GM19452 (cell line): ENCODE measurements around the gene FCRLB.
"Not testable (repeated sequence)": the region's sequence is repeated elsewhere in the genome, so short reads cannot be mapped to it uniquely, and the experiment has no call there.

ENCODE experiments used
- ATAC-seq: cut with Tn5 transposase; IDR thresholded peaks from one replicate; pipeline ENCODE4 v1.9.1; 2021; ENCODE audit not compliant: unreplicated experiment

The FCRLB gene

GRCh38 chr1:161718559-161719324 lies 2.6 kb upstream of the FCRLB start:
- peak; percentile 61 for ATAC-seq

GRCh38 chr1:161719325-161719611 lies 2.1 kb upstream of the FCRLB start:
- ATAC-seq, result peak; percentile 44

- ATAC-seq, result no peak
Measured at GRCh38 chr1:161720422-161720821, 922 bp upstream of the FCRLB start.

GRCh38 chr1:161721738-161722343 lies 497 bp downstream of the FCRLB start:
- ATAC-seq, result no peak

- ATAC-seq, result no peak
Measured at GRCh38 chr1:161722406-161722805, 1.1 kb downstream of the FCRLB start.

- no peak for ATAC-seq
Measured at GRCh38 chr1:161723459-161724141, 2.3 kb downstream of the FCRLB start.

GRCh38 chr1:161725258-161725907 lies 4.0 kb downstream of the FCRLB start:
- ATAC-seq, result not testable (repeated sequence)

GRCh38 chr1:161725908-161726472 lies 4.6 kb downstream of the FCRLB start:
- peak; percentile 22 for ATAC-seq

- ATAC-seq, result peak; percentile 55
Measured at GRCh38 chr1:161726473-161727255, 5.3 kb downstream of the FCRLB start.

GRCh38 chr1:161727256-161727924 lies 6.0 kb downstream of the FCRLB start:
- ATAC-seq, result peak; percentile 11

- no peak for ATAC-seq
Measured at GRCh38 chr1:161728376-161729226, 7.3 kb downstream of the FCRLB start.

- no peak for ATAC-seq
Measured at GRCh38 chr1:161730050-161730564, 8.8 kb downstream of the FCRLB start.

- ATAC-seq, result no peak
Measured at GRCh38 chr1:161731241-161731640, 9.9 kb downstream of the FCRLB start.

GRCh38 chr1:161731981-161732718 lies 10.8 kb downstream of the FCRLB start:
- no peak for ATAC-seq

GRCh38 chr1:161733526-161733925 lies 12.2 kb downstream of the FCRLB start:
- no peak for ATAC-seq

- ATAC-seq, result no peak
Measured at GRCh38 chr1:161735837-161736236, 14.5 kb downstream of the FCRLB start.

GRCh38 chr1:161736335-161736969 lies 15.1 kb downstream of the FCRLB start:
- ATAC-seq, result no peak

GRCh38 chr1:161737625-161738024 lies 16.3 kb downstream of the FCRLB start:
- no peak for ATAC-seq
